HEK293 (cell line): ENCODE measurements around the gene CACHD1.

ENCODE experiments used
- CTCF ChIP-seq: fragments of 450-650 bp; formaldehyde crosslinking; IDR thresholded peaks from 2 replicates; pipeline ENCODE4 v1.5.1; 2016; ENCODE audit warnings: missing biosample characterization, missing genetic modification characterization
- YY1 ChIP-seq: fragments of 450-650 bp; formaldehyde crosslinking; IDR thresholded peaks from 2 replicates; pipeline ENCODE4 v1.5.1; 2018; ENCODE audit warnings: missing biosample characterization, missing genetic modification characterization
- ZNF146 ChIP-seq: fragments of 450-650 bp; formaldehyde crosslinking; IDR thresholded peaks from 2 replicates; pipeline ENCODE4 v1.5.1; 2016; ENCODE audit warnings: missing biosample characterization, missing genetic modification characterization
- ZNF561 ChIP-seq: fragments of 450-650 bp; IDR thresholded peaks from 2 replicates; pipeline ENCODE4 v1.5.1; 2018; ENCODE audit warnings: missing biosample characterization, missing genetic modification characterization, borderline replicate concordance

- no peak for TF ChIP-seq YY1
- TF ChIP-seq ZNF561 (tag by site-specific recombination): no peak
- no peak for TF ChIP-seq CTCF (tag by site-specific recombination)
- TF ChIP-seq ZNF146: no peak
Measured at GRCh38 chr1:64499966-64500365, 30.0 kb downstream of the CACHD1 start.
